Inflammatory macrophage (primary cell): Measurements from ENCODE around the gene LYPD1.

Experiments
- DNase-seq, 2 donors: peaks; one replicate each; pipeline ENCODE4 v3.0.0-alpha.2; 2020 to 2022

Gene LYPD1

DNA sequence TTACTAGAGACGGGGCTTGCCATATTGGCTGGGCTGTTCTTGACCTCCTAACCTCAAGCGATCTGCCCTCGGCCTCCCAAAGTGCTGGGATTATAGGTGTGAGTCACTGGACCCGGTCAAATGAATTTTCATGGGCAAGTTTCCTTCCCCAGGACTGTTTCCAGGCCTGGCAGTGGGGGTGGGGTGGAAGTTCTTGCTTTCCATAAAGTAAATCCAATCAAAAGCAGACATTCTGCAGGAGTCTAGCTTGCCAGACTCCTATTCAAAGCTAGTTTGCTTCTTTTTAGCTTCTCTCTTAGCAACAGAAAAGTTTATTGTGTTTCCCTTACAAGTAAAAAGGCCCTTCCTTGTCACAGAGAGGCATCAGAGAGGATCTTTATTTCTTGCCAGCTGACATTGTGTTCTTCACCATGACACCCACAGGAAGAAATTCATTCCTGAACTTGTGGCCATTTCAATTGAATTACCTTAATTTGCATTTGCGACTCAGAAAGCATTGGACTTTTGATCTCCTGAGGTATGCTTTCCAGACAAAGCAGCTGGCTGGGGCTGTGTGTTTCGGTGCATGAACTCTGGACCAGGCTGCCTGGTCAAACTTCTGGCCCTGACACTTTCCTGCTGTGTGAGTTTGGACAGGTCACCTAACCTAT, 37.9 kb downstream of the LYPD1 start:
- no peak for DNase-seq

DNA sequence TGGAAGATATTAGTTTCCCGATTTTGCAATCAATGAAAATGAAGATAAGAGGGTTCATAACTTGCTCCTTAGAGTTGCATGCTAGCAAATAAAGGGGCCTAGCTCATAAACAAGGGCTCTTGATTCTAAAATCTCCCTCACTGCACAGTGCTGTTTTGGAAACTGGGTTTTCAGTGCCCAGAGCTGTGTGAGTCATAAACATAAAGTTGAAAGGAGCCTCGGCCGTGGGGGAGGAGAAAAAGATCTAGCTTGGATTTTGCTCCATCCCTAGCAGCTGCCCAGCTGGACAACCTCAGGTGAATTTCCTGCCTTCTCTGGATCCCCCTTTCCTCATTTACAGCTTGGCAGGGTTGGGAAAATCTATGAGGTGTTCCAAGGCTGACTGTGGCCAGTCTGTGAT, 42.5 kb downstream of the LYPD1 start:
- no peak for DNase-seq

DNA sequence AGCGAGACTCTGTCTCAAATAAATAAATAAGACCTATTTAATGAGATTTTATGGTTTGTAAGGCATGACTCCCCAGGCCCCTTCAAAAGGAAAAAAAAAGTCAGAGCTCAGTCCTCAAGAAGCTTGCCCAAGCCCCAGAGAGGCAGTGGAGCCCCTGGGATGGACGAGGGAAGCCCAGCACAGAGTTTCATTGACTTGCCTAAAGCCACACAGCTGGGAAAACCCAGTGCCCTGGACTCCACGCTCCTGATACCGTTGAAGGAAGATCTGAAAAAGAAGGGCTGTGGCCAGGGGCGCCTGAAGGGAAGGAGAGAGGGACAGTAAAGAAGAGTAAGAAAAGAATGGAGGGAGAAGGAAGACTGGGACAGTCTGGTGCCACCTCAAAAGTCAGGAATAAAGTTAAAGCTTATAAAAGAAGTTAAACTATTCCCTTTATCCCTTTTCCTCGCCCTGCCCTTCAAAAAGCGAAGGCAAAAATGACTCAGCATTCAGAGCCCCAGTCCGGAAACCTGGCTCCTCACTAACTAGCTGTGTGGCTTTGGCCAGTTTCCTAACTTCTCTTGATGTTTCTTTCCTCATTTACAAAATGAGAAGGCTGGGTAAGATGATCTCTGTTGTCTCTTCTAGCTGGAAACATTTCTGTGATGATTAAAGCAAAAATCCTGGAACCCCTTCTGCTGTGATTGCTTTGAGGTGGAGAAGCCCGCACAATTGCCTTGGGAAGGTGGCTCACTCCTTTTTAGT, 46.7 kb downstream of the LYPD1 start:
- peak; percentile 15 to 28 for DNase-seq

DNA sequence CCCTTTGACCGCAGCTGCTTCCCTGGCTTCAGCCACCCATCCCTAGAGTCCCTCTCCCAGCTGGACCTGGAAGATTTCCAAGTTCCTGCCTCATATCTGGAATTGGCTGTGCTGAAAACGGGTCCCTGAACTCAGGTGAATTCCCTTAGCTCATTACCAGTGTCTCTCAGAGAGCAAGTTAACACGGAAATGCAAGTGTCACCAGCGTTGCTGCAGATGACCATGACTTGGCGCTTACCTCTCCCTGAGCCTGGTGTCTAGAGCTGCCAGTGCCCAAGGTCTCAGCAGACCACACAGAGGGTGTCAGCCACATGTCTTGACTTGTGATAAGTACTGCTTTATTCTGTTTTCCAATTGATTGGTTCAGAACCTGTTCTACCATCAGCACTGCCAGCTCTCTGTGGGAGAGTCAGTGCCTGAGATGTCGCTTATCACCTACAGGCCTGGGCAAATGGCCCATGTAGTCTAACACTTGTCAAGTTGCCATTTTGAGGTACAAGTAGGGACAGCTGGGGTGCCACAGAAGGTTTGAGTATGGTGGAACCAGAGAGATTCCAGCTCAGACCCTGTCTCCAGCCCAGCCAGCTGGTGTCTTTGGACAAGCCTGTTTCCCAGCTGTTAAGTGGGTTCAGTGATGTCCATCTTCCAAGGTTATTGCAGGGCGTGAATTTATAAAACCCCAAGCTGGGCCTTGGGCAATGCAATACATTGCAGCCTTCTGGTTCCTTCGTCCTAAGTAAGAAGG, 48.7 kb downstream of the LYPD1 start:
- DNase-seq: no peak

DNA sequence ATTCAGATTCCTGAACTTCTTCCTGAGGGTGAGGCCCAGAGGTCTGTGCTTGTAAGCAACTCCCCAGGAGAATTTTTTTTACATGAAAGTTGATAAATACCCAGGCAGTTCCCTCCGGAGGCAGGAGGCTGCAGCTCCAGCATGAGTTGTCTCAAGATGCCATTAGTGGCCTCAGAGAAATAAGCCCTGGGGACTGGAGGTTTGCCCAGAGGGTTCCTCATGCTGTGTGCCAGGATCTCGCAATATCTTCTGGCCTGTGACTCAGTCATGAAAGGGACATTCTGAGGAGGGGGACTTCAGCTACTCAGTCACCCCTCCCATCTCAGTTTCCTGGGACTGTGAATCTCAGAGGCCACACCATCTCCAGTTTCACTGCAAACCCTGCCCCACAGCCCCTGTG, 49.9 kb downstream of the LYPD1 start:
- no peak for DNase-seq

DNA sequence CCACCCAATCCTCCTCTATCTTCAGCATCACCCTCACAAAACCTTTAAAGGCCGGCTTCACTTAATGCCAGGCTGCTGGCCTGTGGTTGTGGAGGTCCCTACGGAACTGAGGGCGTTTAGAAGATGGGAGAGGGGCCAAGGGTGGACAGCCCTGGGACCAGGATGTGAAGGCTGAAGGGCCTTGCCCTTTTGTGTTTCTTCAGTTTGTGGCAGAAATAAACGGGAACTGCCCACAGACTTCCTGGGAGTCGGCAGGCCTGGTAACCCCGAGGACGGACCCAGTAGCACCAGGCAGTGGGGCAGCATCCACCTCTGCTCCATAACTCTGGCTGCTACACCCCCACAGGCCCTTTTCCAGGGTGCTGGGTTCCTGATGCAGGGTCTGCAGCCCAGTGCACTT, 51.3 kb downstream of the LYPD1 start:
- DNase-seq: no peak

DNA sequence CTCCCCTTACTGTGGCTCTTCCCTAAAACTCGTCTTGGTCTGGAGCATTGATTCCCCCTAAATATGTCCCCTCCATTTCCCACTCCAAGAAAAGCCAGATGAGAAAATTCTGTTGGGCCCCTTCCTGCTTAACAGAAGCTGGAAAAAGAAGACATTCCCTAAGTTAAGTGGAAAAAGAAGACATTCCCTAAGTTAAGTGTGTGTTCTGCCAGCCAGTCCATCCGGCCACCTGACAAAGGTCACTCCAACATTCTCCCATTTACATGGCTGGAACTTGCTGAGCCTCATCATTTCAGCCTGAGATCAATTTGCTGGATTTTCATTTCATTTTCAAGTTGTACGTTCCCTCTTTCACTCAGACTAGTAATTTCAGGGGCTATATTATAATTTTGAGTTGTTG, 52.0 kb downstream of the LYPD1 start:
- DNase-seq: no peak

DNA sequence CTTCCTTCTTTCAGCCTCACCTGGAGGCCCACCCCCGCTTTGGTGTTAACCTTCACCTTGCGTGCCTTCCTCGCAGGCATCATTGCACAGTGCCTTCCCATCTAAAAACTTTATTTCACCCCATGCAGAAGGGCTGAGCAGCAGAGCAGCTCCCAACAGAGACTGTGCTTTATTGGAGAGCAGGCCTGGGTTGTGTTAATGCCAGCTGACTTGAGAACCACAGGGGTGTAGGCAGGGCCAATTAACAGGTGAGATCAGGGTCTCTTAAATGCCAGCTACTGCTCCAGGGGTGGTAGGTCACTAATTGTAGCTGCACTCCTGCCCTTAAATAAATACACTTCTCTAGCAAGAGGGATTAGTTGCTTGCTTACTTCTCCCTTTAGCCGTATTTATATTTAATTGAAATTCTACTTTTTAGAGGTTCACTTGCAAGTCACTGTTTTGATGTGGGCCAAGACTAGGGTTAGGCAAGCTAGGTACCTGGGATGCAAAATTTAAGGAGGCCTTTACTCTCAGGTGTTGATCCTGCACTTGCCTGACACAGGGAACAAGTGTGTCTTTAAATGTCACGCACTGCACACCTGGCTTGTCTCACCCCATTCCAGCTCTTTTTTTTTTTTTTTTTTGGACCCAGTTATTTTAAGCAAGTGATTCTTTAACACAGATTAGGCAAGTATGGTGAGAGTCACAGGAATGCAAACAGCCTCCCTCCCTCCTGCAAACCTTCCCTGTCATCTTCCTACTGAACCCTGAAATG, 54.5 kb downstream of the LYPD1 start:
- no peak for DNase-seq

DNA sequence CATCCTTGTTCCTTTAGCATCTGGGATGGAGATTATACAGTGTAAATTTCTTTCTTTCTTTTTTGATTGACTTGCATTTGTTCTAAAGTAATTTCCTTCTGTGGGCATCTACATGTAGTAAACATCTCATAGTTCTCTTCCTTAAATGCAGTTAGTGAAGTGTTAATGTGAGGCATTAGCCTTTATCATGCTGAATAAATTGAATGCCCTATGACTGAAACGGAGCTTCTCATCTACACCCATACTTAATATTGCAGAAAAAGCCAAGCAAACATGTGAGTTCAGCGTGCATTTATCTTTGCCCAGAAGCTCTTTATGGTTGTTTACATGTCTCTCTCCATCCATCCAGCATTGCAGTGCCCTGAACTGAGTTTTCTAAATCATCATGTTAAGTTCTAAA, 58.3 kb downstream of the LYPD1 start:
- no peak for DNase-seq

DNA sequence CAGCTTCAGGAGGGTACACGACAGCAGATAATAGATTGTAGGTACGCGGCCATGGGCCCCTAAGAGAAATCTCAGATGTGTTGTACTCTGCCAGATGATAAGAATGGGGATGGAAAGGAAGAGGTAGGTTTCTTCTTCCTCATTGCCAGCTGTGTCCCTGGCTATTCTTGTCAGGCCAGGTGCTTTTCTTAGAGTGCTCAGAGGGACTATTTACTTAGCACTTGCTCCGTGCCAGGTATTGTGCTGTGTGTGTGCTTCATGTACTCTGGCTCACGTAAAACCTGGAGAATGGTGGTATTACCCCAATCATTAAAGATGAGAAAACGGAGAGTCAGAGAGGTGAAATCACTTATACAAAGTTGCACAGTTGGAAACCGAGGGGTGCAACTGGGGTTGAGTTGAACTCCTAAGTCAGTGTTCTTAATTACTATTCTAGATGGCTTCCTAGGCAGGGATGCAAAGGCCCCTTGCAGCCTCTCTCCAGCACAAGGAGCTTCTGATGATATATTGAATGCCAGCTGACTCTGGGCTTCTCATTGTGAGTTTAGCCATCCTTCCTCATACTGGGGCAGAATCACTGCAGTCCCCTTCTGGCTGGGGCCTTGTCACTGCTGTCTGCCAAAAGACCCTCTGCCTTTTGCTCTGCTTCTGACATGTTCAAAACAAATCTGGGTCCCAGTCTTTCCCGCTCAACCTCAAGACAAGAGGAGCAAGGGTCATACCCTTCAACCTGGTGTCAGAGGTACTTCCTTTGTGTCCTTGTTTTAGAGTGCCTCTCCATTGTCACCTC, 60.7 kb downstream of the LYPD1 start:
- no peak for DNase-seq

DNA sequence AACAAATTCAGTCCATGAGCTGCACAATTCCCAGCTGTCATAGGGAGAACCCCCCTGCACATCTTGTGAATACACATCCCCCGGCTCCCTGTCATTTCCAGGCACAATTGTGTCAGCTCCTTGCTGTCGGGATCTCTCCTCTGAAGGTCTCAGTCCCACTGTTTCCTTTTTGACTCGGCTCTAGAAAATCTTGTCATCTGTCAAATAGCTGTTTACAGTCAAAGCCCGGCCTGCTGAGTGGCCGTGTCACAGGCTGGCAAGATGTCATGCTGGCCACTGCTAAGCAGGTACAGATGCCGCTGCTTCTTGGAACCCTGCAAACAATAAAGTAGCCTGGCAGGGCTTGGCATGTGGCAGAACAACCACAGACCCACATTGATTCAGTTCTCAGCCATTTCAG, 61.7 kb downstream of the LYPD1 start:
- DNase-seq: no peak

DNA sequence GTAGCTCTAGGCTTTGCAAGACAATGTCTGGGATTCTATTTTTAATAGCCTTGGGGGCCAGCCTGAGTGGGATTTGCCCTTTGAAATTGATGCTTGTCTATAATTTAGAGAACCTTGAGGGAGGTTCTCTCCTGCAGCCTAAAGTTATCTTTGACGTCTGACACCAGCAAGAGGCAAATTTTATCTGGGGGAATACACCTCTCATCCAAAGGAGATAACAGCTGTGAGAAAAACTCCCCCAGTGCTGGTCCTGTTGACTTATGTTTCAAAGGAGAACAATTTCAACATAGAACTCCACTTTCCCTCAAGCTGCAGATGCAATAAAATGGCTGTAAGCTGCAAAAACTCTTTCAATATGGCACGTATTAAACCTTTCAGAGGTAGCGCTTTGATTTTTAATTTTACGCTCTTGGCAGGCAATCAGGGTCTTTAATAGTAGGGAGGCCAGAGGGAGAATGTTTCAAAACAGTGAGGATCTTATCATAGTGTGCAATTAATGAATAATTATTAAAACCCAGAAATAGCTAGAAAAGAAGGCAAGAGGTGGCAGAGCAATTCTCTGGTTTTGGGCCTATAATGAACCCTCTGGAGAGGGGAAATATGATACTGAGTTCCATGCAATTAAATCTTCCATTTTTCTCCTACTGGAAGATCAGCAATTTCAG, 62.4 kb downstream of the LYPD1 start:
- no peak for DNase-seq

DNA sequence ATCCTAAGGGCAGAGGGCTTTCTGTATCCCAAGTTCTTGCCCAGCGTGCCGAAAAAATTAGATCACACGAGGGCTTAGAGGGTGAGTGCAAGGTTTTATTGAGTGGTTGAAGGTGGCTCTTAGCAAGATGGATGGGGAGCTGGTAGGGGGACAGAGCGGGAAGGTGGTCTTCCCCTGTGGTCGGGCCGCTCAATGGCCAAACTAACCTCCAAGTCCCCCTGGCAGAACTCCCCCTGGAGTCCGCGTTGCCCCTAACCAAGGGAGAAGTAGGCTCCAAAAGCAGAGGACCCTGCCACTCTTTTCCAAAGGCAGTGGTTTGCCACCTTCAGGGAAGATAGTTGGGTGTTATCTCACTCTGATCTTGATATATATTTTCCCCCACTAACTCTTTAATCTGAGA, 63.4 kb downstream of the LYPD1 start:
- DNase-seq: no peak

DNA sequence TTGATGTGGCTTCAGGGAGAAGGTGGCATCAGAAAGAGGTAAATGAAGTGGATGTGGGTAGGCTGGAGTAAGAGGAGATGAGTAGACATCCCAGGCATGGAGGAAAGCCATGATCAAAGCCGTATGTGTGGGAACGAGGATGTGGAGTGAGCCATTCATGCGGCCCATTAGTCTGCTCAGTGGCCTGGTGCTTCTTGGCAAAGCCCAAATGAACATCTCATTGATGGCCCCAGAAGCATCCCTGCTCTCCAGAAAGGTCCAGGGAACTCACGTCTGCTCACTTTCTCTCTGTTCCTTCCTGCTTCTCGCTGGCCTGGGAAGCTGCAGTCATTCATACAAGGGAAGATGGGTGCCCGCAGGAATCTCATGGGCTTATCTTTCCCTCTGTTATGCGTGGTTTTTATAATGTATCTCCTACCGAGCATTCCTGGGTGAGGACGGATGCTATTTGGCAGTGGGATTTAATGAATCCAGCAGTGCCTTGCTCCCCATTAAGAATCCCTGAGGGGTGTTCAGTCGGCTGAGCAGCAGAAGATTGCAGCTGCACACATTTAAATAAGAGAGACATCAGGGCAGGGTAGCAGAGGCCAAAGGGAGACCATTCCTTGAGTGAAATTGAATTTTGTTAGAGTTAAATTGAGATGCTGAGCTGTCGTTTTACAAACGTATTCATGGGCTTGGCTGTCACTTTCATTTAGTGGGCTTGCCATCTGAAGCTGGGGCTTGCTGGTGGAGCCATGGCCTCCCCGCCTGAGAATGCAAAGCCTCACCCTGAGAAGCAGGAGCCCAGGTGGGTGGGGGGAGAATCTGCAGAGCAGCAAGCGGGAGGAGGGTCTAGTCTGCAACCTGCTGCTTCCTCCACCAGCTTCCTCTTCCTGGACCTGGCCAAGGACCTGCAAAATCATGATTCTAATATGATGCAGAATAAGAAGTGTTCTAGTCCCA, 64.5 kb downstream of the LYPD1 start:
- DNase-seq: no peak

DNA sequence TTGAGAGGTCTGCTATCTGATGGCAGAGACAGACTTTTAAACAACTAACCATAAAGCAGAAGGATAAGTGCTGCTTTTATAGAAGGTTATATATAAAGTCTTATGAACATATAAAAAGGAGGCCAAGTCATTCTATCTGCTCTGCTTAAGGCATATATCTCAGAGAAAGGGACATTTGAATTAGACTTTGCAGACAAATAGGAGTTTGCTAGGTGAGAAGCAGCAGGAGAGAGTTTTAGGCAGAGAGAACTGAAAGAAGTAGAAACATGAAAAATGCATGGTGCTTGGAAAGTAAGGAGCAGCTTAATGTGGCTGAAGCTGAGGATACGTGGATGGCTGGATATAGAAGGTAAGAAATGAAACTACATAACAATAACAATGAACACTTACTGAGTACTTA, 65.4 kb downstream of the LYPD1 start:
- no peak for DNase-seq

DNA sequence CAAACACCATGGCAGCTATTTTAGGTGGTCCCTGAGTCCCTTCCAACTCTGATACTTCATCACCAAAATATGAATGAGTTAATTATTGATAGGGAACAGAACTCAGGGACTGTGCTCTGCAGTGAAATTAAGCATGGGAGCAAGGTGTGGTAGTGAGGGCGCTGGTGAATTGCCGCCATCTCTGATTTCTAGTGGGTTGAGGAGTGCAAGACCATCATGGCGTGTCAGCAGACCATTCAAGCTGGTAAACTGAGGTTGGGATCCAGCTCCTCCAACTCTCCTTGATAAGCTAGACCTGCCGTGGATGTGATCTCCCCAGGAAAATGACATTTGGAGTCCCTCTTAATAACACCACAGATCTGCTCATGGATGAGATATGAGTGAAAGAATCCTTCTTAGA, 70.4 kb downstream of the LYPD1 start:
- no peak for DNase-seq

DNA sequence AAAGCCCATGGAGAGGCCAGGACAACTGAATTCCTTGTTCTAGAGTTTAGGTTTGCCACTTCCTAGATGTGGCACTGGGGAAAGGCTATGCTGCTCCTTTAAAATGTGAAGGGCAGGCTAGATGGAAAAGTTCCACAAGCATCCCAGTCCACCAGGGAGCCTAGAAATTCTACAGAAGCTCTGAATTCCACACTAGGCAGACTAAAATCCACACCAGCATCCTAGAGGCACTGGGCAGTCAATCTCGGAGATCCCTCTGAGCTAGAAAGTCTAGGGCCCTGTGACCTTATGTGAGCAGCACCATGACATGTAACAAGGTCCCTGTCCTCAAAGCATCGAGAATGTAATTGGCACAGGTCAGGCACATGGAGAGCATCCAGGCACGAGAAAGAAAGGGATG, 71.5 kb downstream of the LYPD1 start:
- DNase-seq: no peak

DNA sequence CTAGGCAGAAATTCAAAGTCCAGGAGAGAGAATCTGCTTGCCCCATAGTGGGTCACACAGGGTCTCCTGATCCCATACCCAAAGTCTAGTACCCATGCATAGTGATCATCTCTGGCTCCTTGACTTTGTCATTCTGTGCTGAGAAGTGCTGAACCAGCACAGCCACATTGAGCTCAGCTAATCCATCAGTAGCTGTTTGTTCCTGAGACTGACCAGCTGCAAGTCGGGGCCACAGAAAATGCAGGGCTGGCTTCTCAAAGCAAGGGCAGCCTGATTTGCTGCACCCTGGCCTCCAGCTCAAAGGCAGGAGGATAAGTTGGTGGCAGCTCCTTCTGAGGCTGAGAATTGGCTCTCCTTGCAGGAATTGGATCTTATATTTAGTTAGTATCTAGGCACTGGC, 72.2 kb downstream of the LYPD1 start:
- no peak for DNase-seq

DNA sequence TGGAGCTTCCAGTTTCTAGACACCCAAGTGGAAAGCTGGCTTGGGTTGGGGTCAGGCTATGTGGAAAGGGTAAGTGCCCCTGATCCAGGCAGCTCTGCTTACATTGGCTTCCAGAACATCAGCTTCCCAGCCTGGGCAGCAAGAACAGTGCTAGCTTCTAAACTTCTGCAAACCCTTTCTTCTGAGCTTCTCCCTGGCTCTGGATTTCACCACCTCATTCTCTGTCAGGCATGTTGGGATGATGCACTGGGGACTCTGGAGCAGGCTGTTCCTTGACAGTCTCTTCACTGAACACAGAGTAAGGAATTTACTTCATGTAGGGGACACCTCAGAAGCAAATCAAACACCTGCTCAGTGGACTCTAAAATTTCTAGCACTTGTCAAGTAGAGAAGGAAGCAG, 72.8 kb downstream of the LYPD1 start:
- DNase-seq: no peak

DNA sequence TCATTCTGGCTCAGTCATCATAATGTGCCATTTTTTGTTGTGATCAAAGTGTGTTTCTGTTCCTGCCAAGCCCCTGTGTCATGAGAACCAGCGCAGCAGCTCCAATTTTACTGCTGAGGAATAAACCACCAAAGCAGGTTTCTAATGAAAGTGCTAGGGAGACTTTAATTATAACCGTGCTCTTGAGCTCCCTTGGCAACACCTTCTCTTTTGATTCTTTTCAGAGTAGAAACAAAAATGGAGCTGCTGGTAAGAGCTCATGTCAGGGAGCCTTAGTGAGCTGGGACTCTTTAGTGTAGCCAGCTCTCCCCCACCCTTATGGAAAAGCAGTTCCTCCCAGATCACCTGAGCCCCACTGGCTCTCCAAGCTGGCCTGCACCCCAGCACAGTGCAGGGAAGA, 74.3 kb downstream of the LYPD1 start:
- DNase-seq: no peak

DNA sequence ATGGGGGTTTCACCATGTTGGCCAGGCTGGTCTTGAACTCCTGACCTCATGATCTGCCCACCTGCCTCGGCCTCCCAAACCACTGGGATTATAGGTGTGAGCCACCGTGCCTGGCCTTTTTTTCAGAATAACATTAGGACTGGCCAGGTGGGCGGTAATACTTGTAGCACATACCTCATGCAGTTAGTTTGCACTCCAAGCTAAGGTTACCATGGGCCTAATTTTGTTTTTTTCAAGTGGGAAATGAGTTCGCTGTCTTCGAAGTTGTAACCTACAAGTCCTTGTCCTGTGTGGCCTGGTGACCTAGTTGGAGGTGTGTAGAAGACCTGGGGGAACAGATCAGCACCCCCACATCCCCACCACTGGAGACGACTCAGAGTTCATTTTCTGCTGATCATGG, 74.8 kb downstream of the LYPD1 start:
- DNase-seq: no peak
